WERI-Rb-1 (cell line): ENCODE results near the gene HIVEP3.
"Not testable (repeated sequence)": the region's sequence is repeated elsewhere in the genome, so short reads cannot be mapped to it uniquely, and the experiment has no call there.

Source experiments
- DNase-seq: peaks from one replicate; pipeline ENCODE4 v3.0.0-alpha.2; 2020
- H3K27ac ChIP-seq: fragments of 250-450 bp; sonication (Bioruptor Pico); 2 replicates; pipeline ENCODE4 v1.5.1; 2020; ENCODE audit warnings: mild to moderate bottlenecking, moderate library complexity
- H3K27me3 ChIP-seq: fragments of 250-450 bp; sonication (Bioruptor Pico); 2 replicates; pipeline ENCODE4 v1.5.1; 2021; ENCODE audit warnings: mild to moderate bottlenecking, low read depth, moderate library complexity; ENCODE audit not compliant: insufficient read depth, severe bottlenecking
- H3K36me3 ChIP-seq: fragments of 250-450 bp; sonication (Bioruptor Pico); 2 replicates; pipeline ENCODE4 v1.5.1; 2020; ENCODE audit warnings: mild to moderate bottlenecking, moderate library complexity
- H3K4me3 ChIP-seq: 2 replicates; pipeline ENCODE4 v1.5.1; 2011; ENCODE audit warnings: low read depth, mild to moderate bottlenecking, control low read depth, low read length
- H3K9me3 ChIP-seq: fragments of 250-450 bp; sonication (Bioruptor Pico); 2 replicates; pipeline ENCODE4 v1.5.1; 2021; ENCODE audit warnings: mild to moderate bottlenecking, moderate library complexity; ENCODE audit not compliant: severe bottlenecking
- TF ChIP-seq, protein P1 (sequence below): IDR thresholded peaks from 2 replicates; pipeline ENCODE4 v1.5.1; 2011; ENCODE audit warnings: low read depth, mild to moderate bottlenecking, control low read depth, inconsistent platforms, low read length

HIVEP3 gene

DNA sequence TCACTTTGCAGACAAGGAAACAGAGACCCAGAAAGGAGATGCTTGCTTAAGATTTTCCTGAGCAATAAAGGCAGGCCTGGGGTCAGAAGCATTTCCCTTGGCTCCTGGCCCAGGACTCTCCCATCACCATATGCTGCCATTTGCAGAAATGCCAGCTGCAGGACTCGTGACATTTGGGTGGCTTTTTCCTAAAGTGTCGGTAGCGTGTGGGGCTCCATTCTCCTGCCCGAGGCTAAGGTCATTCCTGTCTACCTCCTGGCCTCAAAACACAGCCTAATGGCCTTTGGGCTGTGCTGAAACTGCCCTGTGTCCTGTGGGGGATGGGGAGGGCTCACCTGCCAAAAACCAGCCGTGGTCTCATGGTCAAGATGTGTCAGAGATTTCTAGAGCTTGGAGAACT lies 218.1 kb downstream of the HIVEP3 start:
- no peaks in the 10 kb centered on the region for H3K9me3 ChIP-seq
- H3K36me3 ChIP-seq = no peaks in the 10 kb centered on the region
- H3K27ac ChIP-seq = no peak overlapping the region
- TF ChIP-seq, protein P1, sequence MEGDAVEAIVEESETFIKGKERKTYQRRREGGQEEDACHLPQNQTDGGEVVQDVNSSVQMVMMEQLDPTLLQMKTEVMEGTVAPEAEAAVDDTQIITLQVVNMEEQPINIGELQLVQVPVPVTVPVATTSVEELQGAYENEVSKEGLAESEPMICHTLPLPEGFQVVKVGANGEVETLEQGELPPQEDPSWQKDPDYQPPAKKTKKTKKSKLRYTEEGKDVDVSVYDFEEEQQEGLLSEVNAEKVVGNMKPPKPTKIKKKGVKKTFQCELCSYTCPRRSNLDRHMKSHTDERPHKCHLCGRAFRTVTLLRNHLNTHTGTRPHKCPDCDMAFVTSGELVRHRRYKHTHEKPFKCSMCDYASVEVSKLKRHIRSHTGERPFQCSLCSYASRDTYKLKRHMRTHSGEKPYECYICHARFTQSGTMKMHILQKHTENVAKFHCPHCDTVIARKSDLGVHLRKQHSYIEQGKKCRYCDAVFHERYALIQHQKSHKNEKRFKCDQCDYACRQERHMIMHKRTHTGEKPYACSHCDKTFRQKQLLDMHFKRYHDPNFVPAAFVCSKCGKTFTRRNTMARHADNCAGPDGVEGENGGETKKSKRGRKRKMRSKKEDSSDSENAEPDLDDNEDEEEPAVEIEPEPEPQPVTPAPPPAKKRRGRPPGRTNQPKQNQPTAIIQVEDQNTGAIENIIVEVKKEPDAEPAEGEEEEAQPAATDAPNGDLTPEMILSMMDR = no peak
- H3K27me3 ChIP-seq = no peaks in the 10 kb centered on the region
- no peak overlapping the region for H3K4me3 ChIP-seq
- DNase-seq = no peak

DNA sequence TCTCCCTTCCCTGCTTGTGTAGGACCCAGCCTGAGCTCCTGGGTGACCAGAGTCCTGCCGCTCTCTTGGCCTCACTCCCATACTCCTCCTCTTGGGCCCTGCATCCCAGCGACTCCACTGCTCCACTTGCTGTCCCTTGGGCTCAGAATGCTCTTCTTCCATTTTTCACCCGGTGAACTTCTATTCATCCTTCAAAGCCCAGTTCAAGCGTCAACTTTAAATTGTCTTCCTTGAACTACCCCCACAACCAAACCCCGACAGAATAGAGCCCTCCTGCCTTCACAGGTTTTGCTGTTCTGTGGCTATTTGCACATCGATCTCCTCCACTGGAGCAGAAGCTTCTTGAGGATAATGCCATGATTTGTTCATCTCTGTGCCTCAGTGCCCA lies 218.9 kb downstream of the HIVEP3 start:
- H3K27ac ChIP-seq = no peak overlapping the region
- TF ChIP-seq, protein P1 = no peak
- no peak for DNase-seq

DNA sequence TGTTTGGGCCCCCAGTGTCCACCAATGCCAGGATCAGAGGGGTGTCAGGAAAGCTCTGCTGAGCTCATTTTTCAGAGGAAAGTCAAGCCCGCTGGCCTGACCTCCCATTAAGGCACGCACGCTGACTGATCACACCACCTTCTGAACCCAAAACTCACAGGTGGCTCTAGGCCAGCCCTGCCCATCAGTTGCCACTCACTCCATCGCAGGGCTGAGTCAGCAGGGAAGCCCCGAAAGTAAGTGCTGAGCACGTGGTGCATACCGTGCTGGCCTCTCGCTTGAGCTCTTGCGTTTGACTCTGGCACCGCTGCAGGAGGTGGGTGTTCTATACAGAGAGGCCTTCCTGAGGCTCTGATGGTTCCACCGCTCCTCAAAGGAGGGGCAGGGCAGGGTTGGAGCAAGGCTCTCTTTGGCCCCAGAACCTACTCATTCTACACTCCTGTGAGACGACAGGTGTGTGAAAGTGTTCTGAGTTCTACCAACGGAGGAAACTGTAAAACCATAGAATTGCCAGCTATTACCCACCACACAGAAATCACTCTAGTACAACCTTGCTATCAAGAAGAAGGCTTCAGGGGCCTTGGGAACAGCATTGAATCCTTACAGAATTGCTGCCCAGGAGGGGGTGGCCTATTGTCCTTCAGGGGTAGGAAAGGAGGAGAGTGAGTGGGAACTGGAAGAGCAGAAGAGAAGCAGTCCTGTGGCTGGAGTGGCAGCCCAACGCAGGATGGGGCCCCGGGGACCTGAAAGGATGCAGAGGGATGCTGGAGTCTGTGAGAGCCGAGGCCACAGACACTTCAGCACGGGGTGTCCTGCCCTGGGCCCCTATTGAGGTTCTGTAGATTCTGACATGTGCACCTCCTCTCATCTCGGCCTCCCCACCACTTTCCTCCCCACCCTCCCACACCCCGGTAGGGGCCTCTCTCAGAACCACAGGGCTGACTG lies 219.5 kb downstream of the HIVEP3 start:
- Histone ChIP-seq H3K27ac (no peak overlapping the region), H3K36me3 (no peaks in the 10 kb centered on the region), H3K4me3 (no peak overlapping the region), H3K9me3 (no peaks in the 10 kb centered on the region), H3K27me3 (no peaks in the 10 kb centered on the region)
- DNase-seq = no peak
- TF ChIP-seq, protein P1 = no peak

More for the DNA sequence above, 218.9 kb downstream of the HIVEP3 start:
- Histone ChIP-seq H3K9me3 (no peaks in the 10 kb centered on the region), H3K4me3 (no peak overlapping the region), H3K36me3 (no peaks in the 10 kb centered on the region), H3K27me3 (no peaks in the 10 kb centered on the region)

DNA sequence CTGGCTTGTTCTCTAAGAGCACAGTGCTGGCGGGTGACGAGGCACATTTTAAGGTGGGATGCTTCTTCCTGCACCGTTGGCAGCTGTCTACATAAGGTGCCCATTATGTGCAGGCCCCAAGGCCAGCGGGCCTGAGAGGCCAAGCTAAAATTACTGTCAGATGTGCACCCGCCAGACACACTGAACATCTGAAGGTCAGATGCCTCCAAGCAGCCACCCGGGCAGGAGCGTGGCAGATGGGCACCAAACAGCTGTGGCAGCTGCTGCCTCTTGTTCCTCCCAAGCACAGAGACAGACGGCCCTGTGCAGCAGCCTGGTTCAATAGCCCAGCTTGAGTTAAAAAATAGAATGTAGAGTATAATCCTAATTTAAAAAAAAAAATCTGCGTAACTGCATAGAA lies 222.3 kb downstream of the HIVEP3 start:
- no peak overlapping the region for H3K27ac ChIP-seq
- no peak for DNase-seq
- no peak overlapping the region for H3K4me3 ChIP-seq
- TF ChIP-seq, protein P1 = no peak
- H3K9me3 ChIP-seq = no peaks in the 10 kb centered on the region
- H3K27me3 ChIP-seq = no peaks in the 10 kb centered on the region
- H3K36me3 ChIP-seq = no peaks in the 10 kb centered on the region

DNA sequence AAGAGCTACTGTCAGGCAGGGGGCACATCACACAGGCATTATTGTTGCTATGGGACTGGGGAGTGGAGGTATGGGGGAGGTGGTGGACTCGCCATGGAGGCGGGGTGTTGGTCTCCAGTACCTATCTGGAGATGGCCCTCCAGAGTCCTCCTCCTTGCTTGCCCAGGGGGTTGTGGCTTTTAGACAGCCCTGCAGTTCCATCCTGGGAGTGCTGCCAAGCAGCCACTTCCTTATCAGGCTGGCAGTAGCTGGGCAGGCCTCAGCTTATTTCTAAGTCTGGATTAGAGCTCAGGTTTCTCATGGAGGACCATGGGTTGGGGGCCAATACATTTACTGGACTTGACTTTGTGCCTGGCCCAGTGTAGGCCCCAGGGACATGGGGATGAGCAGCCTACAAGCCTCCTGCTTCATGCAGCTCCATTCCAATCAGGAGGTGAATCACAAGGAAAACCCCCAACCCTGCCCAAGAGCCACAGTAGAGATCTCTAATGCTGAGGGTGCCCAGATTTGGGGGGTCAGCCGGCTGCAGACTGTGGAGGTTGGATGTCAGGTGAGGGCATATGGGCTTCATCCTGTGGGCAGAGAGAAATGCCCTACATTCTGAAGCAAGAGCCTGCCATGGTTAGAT lies 223.5 kb downstream of the HIVEP3 start:
- DNase-seq = no peak
- Histone ChIP-seq H3K36me3 (no peaks in the 10 kb centered on the region), H3K9me3 (no peaks in the 10 kb centered on the region), H3K4me3 (no peak overlapping the region), H3K27me3 (no peaks in the 10 kb centered on the region), H3K27ac (no peak overlapping the region)
- TF ChIP-seq, protein P1 = no peak

DNA sequence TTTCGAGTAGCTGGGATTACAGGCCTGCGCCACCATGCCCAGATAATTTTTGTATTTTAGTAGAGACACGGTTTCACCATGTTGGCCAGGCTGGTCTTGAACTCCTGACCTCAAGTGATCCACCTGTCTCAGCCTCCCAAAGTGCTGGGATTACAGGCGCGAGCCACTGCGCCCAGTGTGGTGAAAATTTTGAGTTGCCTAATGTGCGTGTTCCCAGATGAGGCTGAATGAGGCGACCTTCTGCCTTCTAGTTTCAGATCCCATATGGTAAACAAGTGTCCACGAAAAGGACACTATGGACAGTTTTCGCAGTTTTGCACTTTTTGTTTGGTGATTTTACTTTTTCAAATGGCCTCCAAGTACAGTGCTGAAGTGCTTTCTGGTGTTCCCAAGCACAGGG lies 226.8 kb downstream of the HIVEP3 start:
- H3K4me3 ChIP-seq, H3K9me3 ChIP-seq, H3K27me3 ChIP-seq, DNase-seq, H3K27ac ChIP-seq, H3K36me3 ChIP-seq: not testable (repeated sequence)
